K562 (cell line): ENCODE data around the gene GCSH. TPM values are rescaled to one million over a fixed set of nuclear protein-coding genes. Genes with fewer than 3 reads are reported as not detected.

Source experiments
- BRF1 ChIP-seq: IDR thresholded peaks from 3 replicates; pipeline ENCODE4 v1.6.1; 2011; ENCODE audit warnings: borderline replicate concordance, mild to moderate bottlenecking; ENCODE audit not compliant: insufficient read length; ENCODE audit errors: extremely low read depth
- FOXK2 ChIP-seq, 2 experiments: fragments of 450-650 bp; IDR thresholded peaks in 1 of 2; conservative IDR thresholded peaks in 1 of 2; 2 replicates each; pipeline ENCODE4 v1.6.1; 2016; ENCODE audit warnings: low read depth in 2 of 2, mild to moderate bottlenecking in 1 of 2
- MAFF ChIP-seq: IDR thresholded peaks from 2 replicates; pipeline ENCODE4 v1.6.1; 2012; ENCODE audit warnings: low read length, improper control_type of control experiment
- RHOXF2B ChIP-seq: fragments of 250-450 bp; sonication (Bioruptor Pico); conservative IDR thresholded peaks from 2 replicates; pipeline ENCODE4 v1.5.1; 2021
- SIN3B ChIP-seq: fragments of 450-650 bp; IDR thresholded peaks from 2 replicates; pipeline ENCODE4 v1.6.1; 2017; ENCODE audit warnings: low read depth, mild to moderate bottlenecking, moderate library complexity
- SLC30A9 ChIP-seq: fragments of 250-450 bp; sonication (Bioruptor Pico); IDR thresholded peaks from 2 replicates; pipeline ENCODE4 v1.8.0; 2022; ENCODE audit warnings: mild to moderate bottlenecking, moderate library complexity
- TCF7L2 ChIP-seq: fragments of 150-350 bp; IDR thresholded peaks from 2 replicates; pipeline ENCODE4 v1.6.1; 2016; ENCODE audit warnings: low read depth, mild to moderate bottlenecking, low read length, moderate library complexity
- THRB ChIP-seq: fragments of 450-650 bp; formaldehyde crosslinking; conservative IDR thresholded peaks from 2 replicates; pipeline ENCODE4 v1.4.0; 2022; ENCODE audit warnings: mild to moderate bottlenecking, missing genetic modification characterization
- ZFX ChIP-seq: sonication (generic); formaldehyde crosslinking; IDR thresholded peaks from 2 replicates; pipeline ENCODE4 v1.8.0; 2022; ENCODE audit warnings: mild to moderate bottlenecking, missing genetic modification reagents, moderate library complexity
- ZKSCAN3 ChIP-seq: fragments of 250-450 bp; sonication (Bioruptor Pico); IDR thresholded peaks from 2 replicates; pipeline ENCODE4 v1.4.0; 2020
- ZNF311 ChIP-seq: fragments of 250-450 bp; sonication (Bioruptor Pico); IDR thresholded peaks from 2 replicates; pipeline ENCODE4 v1.4.0; 2020; ENCODE audit warnings: mild to moderate bottlenecking, moderate library complexity
- polyA plus RNA-seq, 8 experiments: library from polyadenylated mRNA; depleted of rRNA in 4 of 8; stranded (reverse) in 5 of 8; unstranded in 3 of 8; fragments of >200 nt; fragmentation: Nextera tagmentation in 2 of 8; fragmentation: Illumina TruSeq in 1 of 8; extraction: Ambion mirVana in 2 of 8; extraction: Trizol in 1 of 8; gene quantifications; 2 replicates each; pipeline versions ENCODE4 v1.2.1 to v1.2.3, GENCODE V29; 2011 to 2014; ENCODE audit warnings: inconsistent platforms in 1 of 8, missing spikeins in 1 of 8
- total RNA-seq, 7 experiments: library from RNA; depleted of rRNA in 6 of 7; stranded (reverse); fragments of >200 nt in 6 of 7; fragmentation: Illumina TruSeq in 2 of 7; extraction: Trizol in 2 of 7; gene quantifications; 2 replicates each; pipeline versions ENCODE4 v1.2.1 to v1.2.3, GENCODE V29; 2011 to 2021; ENCODE audit warnings: low replicate concordance in 1 of 7
- TF ChIP-seq, protein P1 (sequence below): sonication (generic); formaldehyde crosslinking; IDR thresholded peaks from 2 replicates; pipeline ENCODE4 v1.8.0; 2022; ENCODE audit warnings: missing genetic modification reagents, mild to moderate bottlenecking, borderline replicate concordance
- TF ChIP-seq, protein P2 (sequence below): fragments of 450-650 bp; formaldehyde crosslinking; IDR thresholded peaks from 2 replicates; pipeline ENCODE4 v1.4.0; 2022; ENCODE audit warnings: missing genetic modification characterization

The GCSH gene
- total and polyA plus RNA-seq, 9 of the 15 experiments (the other 6 are each of a cell fraction or from before 2014, with no cell fraction given): 35.0 to 121 (median 89.0) TPM

DNA sequence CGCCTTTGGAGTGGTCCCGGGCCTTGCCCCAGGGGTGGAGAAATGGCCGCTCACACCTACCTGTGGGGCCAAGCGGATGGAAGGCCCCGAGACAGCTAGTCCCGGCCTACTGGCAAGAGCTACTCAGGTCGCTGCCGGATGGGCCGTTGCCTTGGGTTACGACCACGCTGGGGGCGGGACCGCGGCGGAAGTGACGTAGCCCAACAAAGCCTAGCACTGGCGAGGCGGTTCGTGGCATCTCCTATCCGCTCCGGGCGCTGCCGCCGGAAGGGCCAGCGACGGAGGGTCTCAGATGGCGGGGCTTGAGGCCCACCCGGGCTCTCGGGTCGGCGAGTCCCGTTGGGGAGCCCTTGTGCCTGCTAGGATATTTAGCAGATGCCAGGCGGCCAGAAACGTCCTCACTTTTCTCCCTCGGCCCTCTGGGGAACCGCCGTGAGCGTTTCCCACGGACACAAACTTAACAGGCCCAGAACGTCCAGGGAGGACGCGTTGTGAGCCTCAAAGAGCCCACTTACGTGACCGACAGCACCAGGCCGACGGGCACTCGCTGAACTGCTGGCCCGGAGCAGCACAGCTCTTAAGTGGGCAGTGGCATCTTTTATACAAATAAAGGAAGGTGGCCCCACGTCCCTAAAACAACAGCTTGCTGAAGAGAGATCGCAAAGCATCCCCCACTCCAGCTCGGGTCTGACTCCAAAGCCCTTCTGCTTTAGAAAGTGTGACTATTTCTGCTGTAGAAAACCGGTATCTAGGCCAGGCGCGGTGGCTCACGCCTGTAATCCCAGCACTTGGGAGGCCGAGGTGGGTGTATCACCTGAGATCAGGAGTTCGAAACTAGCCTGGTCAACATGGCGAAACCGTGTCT, 18.9 kb downstream of the GCSH start, which contains the start of gene C16orf46 (continued):
- TF ChIP-seq, protein P1, sequence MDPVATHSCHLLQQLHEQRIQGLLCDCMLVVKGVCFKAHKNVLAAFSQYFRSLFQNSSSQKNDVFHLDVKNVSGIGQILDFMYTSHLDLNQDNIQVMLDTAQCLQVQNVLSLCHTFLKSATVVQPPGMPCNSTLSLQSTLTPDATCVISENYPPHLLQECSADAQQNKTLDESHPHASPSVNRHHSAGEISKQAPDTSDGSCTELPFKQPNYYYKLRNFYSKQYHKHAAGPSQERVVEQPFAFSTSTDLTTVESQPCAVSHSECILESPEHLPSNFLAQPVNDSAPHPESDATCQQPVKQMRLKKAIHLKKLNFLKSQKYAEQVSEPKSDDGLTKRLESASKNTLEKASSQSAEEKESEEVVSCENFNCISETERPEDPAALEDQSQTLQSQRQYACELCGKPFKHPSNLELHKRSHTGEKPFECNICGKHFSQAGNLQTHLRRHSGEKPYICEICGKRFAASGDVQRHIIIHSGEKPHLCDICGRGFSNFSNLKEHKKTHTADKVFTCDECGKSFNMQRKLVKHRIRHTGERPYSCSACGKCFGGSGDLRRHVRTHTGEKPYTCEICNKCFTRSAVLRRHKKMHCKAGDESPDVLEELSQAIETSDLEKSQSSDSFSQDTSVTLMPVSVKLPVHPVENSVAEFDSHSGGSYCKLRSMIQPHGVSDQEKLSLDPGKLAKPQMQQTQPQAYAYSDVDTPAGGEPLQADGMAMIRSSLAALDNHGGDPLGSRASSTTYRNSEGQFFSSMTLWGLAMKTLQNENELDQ (CRISPR knock-in tag): no peak
- TF ChIP-seq THRB (CRISPR knock-in tag): no peak
- TF ChIP-seq TCF7L2: no peak
- TF ChIP-seq, protein P2, sequence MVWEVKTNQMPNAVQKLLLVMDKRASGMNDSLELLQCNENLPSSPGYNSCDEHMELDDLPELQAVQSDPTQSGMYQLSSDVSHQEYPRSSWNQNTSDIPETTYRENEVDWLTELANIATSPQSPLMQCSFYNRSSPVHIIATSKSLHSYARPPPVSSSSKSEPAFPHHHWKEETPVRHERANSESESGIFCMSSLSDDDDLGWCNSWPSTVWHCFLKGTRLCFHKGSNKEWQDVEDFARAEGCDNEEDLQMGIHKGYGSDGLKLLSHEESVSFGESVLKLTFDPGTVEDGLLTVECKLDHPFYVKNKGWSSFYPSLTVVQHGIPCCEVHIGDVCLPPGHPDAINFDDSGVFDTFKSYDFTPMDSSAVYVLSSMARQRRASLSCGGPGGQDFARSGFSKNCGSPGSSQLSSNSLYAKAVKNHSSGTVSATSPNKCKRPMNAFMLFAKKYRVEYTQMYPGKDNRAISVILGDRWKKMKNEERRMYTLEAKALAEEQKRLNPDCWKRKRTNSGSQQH: 0 out of 2 replicates have a peak, but pooled peaks have one; percentile 7
- TF ChIP-seq FOXK2 (conservative IDR thresholded peaks at IDR 0.05 in 1 of 2, IDR thresholded peaks at IDR 0.05 in 1 of 2; ENCODE audit: low read depth in 2 of 2): peak; percentile 13 to 45; a peak in 1 of 4 replicates
- peak; percentile 31; the same call in 1 of the 2 replicates for TF ChIP-seq ZNF311 (CRISPR knock-in tag)
- peak; percentile 99 for TF ChIP-seq ZFX
- TF ChIP-seq SLC30A9: no peak
- no peak for TF ChIP-seq BRF1
- TF ChIP-seq MAFF: no peak
- no peak for TF ChIP-seq ZKSCAN3
- no peak for TF ChIP-seq RHOXF2B (CRISPR knock-in tag)
- peak; percentile 74; the same call in 1 of the 2 replicates for TF ChIP-seq SIN3B
